ENCODE results near the gene ZNF780A. TPM values are rescaled to one million over a fixed set of nuclear protein-coding genes. Genes with fewer than 3 reads are reported as not detected.
"Not testable (repeated sequence)": the region's sequence is repeated elsewhere in the genome, so short reads cannot be mapped to it uniquely, and the experiment has no call there.

ZNF780A gene
- total RNA-seq, 1 experiment from 2014 or later, result 9.0 TPM

- H3K27ac ChIP-seq (ENCODE audit: low read length), result no peak overlapping the region
- intact Hi-C loops (cut with micrococcal nuclease), result no loop called here
- POLR2A ChIA-PET (ENCODE audit: unreplicated experiment), result no interaction called here
- no peak overlapping the region for H3K4me3 ChIP-seq (ENCODE audit: low read length)
- H3F3A ChIP-seq (ENCODE audit: low read length, unreplicated experiment), result no peaks in the 10 kb centered on the region
- no peak for DNase-seq
- no peak overlapping the region for H2AFZ ChIP-seq (ENCODE audit: low read length)
- no peak overlapping the region for H3K9ac ChIP-seq (ENCODE audit: low read length)
- H3K36me3 ChIP-seq (ENCODE audit: low read depth, low read length), result no peaks in the 10 kb centered on the region
- H3K27me3 ChIP-seq (ENCODE audit: low read length), result no peaks in the 10 kb centered on the region
- no peak for ATAC-seq
- H3K9me3 ChIP-seq (ENCODE audit: low read length), result no peaks in the 10 kb centered on the region
- no peaks in the 10 kb centered on the region for H4K20me1 ChIP-seq (ENCODE audit: low read length)
- H3K4me1 ChIP-seq (ENCODE audit: insufficient read depth, low read length), result no peaks in the 10 kb centered on the region
- H3K9me2 ChIP-seq (replicated peaks; ENCODE audit: low read length), result no peaks in the 10 kb centered on the region
- CTCF ChIA-PET, result no interaction called here
- H3K79me2 ChIP-seq (ENCODE audit: low read length), result no peaks in the 10 kb centered on the region
- no TSS peak for BruUV-seq (replicated peaks)
- H3K4me2 ChIP-seq (ENCODE audit: low read length), result no peak overlapping the region
- TF ChIP-seq EZH2 (IDR thresholded peaks at IDR 0.05; ENCODE audit: low read length, unreplicated experiment), result no peak
- TF ChIP-seq CTCF (conservative IDR thresholded peaks at IDR 0.05; ENCODE audit: low read depth, low read length), result no peak
- no peak for TF ChIP-seq EZH2phosphoT487 (IDR thresholded peaks at IDR 0.05; ENCODE audit: borderline replicate concordance, low read length)
Measured at GRCh38 chr19:40119380-40119779, 28.6 kb upstream of the ZNF780A start.

- H3K27ac ChIP-seq (ENCODE audit: low read length); H3F3A ChIP-seq (ENCODE audit: low read length, unreplicated experiment); DNase-seq; H3K9me3 ChIP-seq (ENCODE audit: low read length); ATAC-seq; H3K36me3 ChIP-seq (ENCODE audit: low read depth, low read length); H4K20me1 ChIP-seq (ENCODE audit: low read length); H3K4me1 ChIP-seq (ENCODE audit: insufficient read depth, low read length); H3K4me2 ChIP-seq (ENCODE audit: low read length); H3K27me3 ChIP-seq (ENCODE audit: low read length); H3K9ac ChIP-seq (ENCODE audit: low read length); BruUV-seq (replicated peaks); H2AFZ ChIP-seq (ENCODE audit: low read length); CTCF ChIA-PET; intact Hi-C loops (cut with micrococcal nuclease); H3K4me3 ChIP-seq (ENCODE audit: low read length); POLR2A ChIA-PET (ENCODE audit: unreplicated experiment); H3K9me2 ChIP-seq (replicated peaks; ENCODE audit: low read length); H3K79me2 ChIP-seq (ENCODE audit: low read length): not testable (repeated sequence)
Measured at GRCh38 chr19:40118638-40119037, 27.9 kb upstream of the ZNF780A start.

GRCh38 chr19:40116075-40116474 lies 25.3 kb upstream of the ZNF780A start:
- H3F3A ChIP-seq (ENCODE audit: low read length, unreplicated experiment), result no peaks in the 10 kb centered on the region
- no peaks in the 10 kb centered on the region for H3K9me3 ChIP-seq (ENCODE audit: low read length)
- H3K4me3 ChIP-seq (ENCODE audit: low read length), result no peak overlapping the region
- no peak overlapping the region for H2AFZ ChIP-seq (ENCODE audit: low read length)
- no peaks in the 10 kb centered on the region for H4K20me1 ChIP-seq (ENCODE audit: low read length)
- no peak overlapping the region for H3K4me2 ChIP-seq (ENCODE audit: low read length)
- H3K9ac ChIP-seq (ENCODE audit: low read length), result no peak overlapping the region
- H3K4me1 ChIP-seq (ENCODE audit: insufficient read depth, low read length), result no peaks in the 10 kb centered on the region
- no peak overlapping the region for H3K27ac ChIP-seq (ENCODE audit: low read length)
- POLR2A ChIA-PET (ENCODE audit: unreplicated experiment), result no interaction called here
- TF ChIP-seq CTCF (conservative IDR thresholded peaks at IDR 0.05; ENCODE audit: low read depth, low read length), result no peak
- TF ChIP-seq EZH2 (IDR thresholded peaks at IDR 0.05; ENCODE audit: low read length, unreplicated experiment), result no peak
- TF ChIP-seq EZH2phosphoT487 (IDR thresholded peaks at IDR 0.05; ENCODE audit: borderline replicate concordance, low read length), result no peak
- no peak for DNase-seq
- no peaks in the 10 kb centered on the region for H3K27me3 ChIP-seq (ENCODE audit: low read length)
- H3K9me2 ChIP-seq (replicated peaks; ENCODE audit: low read length), result no peaks in the 10 kb centered on the region
- ATAC-seq, result no peak
- intact Hi-C loops (cut with micrococcal nuclease), result no loop called here
- H3K36me3 ChIP-seq (ENCODE audit: low read depth, low read length), result no peaks in the 10 kb centered on the region
- H3K79me2 ChIP-seq (ENCODE audit: low read length), result no peaks in the 10 kb centered on the region
- no TSS peak for BruUV-seq (replicated peaks)
- CTCF ChIA-PET, result no interaction called here

- ATAC-seq; H3K27ac ChIP-seq (ENCODE audit: low read length); POLR2A ChIA-PET (ENCODE audit: unreplicated experiment); H2AFZ ChIP-seq (ENCODE audit: low read length); H3K79me2 ChIP-seq (ENCODE audit: low read length); intact Hi-C loops (cut with micrococcal nuclease); H3K9ac ChIP-seq (ENCODE audit: low read length); DNase-seq; H4K20me1 ChIP-seq (ENCODE audit: low read length); H3F3A ChIP-seq (ENCODE audit: low read length, unreplicated experiment); H3K9me2 ChIP-seq (replicated peaks; ENCODE audit: low read length); BruUV-seq (replicated peaks); H3K36me3 ChIP-seq (ENCODE audit: low read depth, low read length); H3K4me3 ChIP-seq (ENCODE audit: low read length); CTCF ChIA-PET; H3K9me3 ChIP-seq (ENCODE audit: low read length); H3K27me3 ChIP-seq (ENCODE audit: low read length); H3K4me2 ChIP-seq (ENCODE audit: low read length); H3K4me1 ChIP-seq (ENCODE audit: insufficient read depth, low read length): not testable (repeated sequence)
Measured at GRCh38 chr19:40114119-40114518, 23.4 kb upstream of the ZNF780A start.

GRCh38 chr19:40112271-40112670 lies 21.5 kb upstream of the ZNF780A start:
- H2AFZ ChIP-seq (ENCODE audit: low read length); H3K9me3 ChIP-seq (ENCODE audit: low read length); H3K9me2 ChIP-seq (replicated peaks; ENCODE audit: low read length); ATAC-seq; POLR2A ChIA-PET (ENCODE audit: unreplicated experiment); H3K36me3 ChIP-seq (ENCODE audit: low read depth, low read length); H4K20me1 ChIP-seq (ENCODE audit: low read length); intact Hi-C loops (cut with micrococcal nuclease); CTCF ChIA-PET; BruUV-seq (replicated peaks); H3K79me2 ChIP-seq (ENCODE audit: low read length); H3F3A ChIP-seq (ENCODE audit: low read length, unreplicated experiment); H3K4me2 ChIP-seq (ENCODE audit: low read length); H3K4me1 ChIP-seq (ENCODE audit: insufficient read depth, low read length); DNase-seq; H3K4me3 ChIP-seq (ENCODE audit: low read length); H3K27me3 ChIP-seq (ENCODE audit: low read length); H3K9ac ChIP-seq (ENCODE audit: low read length); H3K27ac ChIP-seq (ENCODE audit: low read length): not testable (repeated sequence)
